Activated naive CD4-positive, alpha-beta T cell treated with Interleukin-2 at 50 U/mL for 16 hours (primary cell): ENCODE measurements around the gene RGS6.

Experiments
- DNase-seq: peaks from one replicate; pipeline ENCODE4 v3.0.0-alpha.2; 2020

The RGS6 gene

GRCh38 chr14:72541546-72541945 is 609.3 kb downstream of the RGS6 start:
- DNase-seq, result no peak

GRCh38 chr14:72543341-72543740 is 611.1 kb downstream of the RGS6 start:
- no peak for DNase-seq

- no peak for DNase-seq
Measured at GRCh38 chr14:72544615-72545387, 612.6 kb downstream of the RGS6 start.

- no peak for DNase-seq
Measured at GRCh38 chr14:72545411-72546311, 613.4 kb downstream of the RGS6 start.

GRCh38 chr14:72546344-72547016 is 614.3 kb downstream of the RGS6 start:
- no peak for DNase-seq

GRCh38 chr14:72547999-72548398 is 615.8 kb downstream of the RGS6 start:
- DNase-seq, result no peak

- no peak for DNase-seq
Measured at GRCh38 chr14:72549026-72549425, 616.8 kb downstream of the RGS6 start.

- DNase-seq, result no peak
Measured at GRCh38 chr14:72549854-72550253, 617.6 kb downstream of the RGS6 start.

GRCh38 chr14:72550513-72550912 is 618.3 kb downstream of the RGS6 start:
- DNase-seq, result no peak

GRCh38 chr14:72552236-72552635 is 620.0 kb downstream of the RGS6 start:
- no peak for DNase-seq

GRCh38 chr14:72553161-72553560 is 620.9 kb downstream of the RGS6 start:
- no peak for DNase-seq

GRCh38 chr14:72553656-72554055 is 621.4 kb downstream of the RGS6 start:
- DNase-seq, result no peak

- DNase-seq, result no peak
Measured at GRCh38 chr14:72554401-72554800, 622.2 kb downstream of the RGS6 start.

GRCh38 chr14:72554994-72555608 is 622.9 kb downstream of the RGS6 start:
- DNase-seq, result no peak

- DNase-seq, result no peak
Measured at GRCh38 chr14:72555609-72556000, 623.4 kb downstream of the RGS6 start.

- DNase-seq, result no peak
Measured at GRCh38 chr14:72557671-72558070, 625.4 kb downstream of the RGS6 start.

- no peak for DNase-seq
Measured at GRCh38 chr14:72558721-72559120, 626.5 kb downstream of the RGS6 start.

GRCh38 chr14:72559202-72559601 is 627.0 kb downstream of the RGS6 start:
- no peak for DNase-seq

GRCh38 chr14:72559669-72560255 is 627.5 kb downstream of the RGS6 start:
- DNase-seq, result no peak

GRCh38 chr14:72560331-72560730 is 628.1 kb downstream of the RGS6 start:
- DNase-seq, result no peak

GRCh38 chr14:72560889-72561493 is 628.8 kb downstream of the RGS6 start:
- DNase-seq, result no peak

GRCh38 chr14:72562300-72562699 is 630.1 kb downstream of the RGS6 start:
- DNase-seq, result no peak
